HepG2 (cell line): Measurements from ENCODE around the gene ZFAND2B. TPM values are rescaled to one million over a fixed set of nuclear protein-coding genes. Genes with fewer than 3 reads are reported as not detected.

Experiments used
- ARID2 ChIP-seq: sonication (generic); formaldehyde crosslinking; IDR thresholded peaks from 2 replicates; pipeline ENCODE4 v1.8.1; 2022; ENCODE audit warnings: mild to moderate bottlenecking, missing genetic modification reagents, borderline replicate concordance
- ATF1 ChIP-seq: IDR thresholded peaks from 2 replicates; pipeline ENCODE4 v1.6.1; 2016; ENCODE audit warnings: mild to moderate bottlenecking, control low read depth
- MAFK ChIP-seq, 2 experiments: IDR thresholded peaks in 1 of 2; conservative IDR thresholded peaks in 1 of 2; 2 replicates each; pipeline ENCODE4 v1.6.1; 2011; ENCODE audit warnings: improper control_type of control experiment in 2 of 2, low read length in 2 of 2
- MIER2 ChIP-seq: IDR thresholded peaks from 2 replicates; pipeline ENCODE4 v1.6.1; 2016; ENCODE audit warnings: missing biosample characterization, missing genetic modification reagents
- NCOR1 ChIP-seq: fragments of 200-600 bp; sonication (generic); IDR thresholded peaks from 2 replicates; pipeline ENCODE4 v1.7.0; 2017; ENCODE audit warnings: antibody characterized with exemption, low read length, borderline replicate concordance
- NFIC ChIP-seq: IDR thresholded peaks from 2 replicates; pipeline ENCODE4 v1.6.1; 2012; ENCODE audit warnings: mild to moderate bottlenecking, low read length, inconsistent platforms
- NR2F6 ChIP-seq, 2 experiments: IDR thresholded peaks; 2 replicates each; pipeline ENCODE4 v1.6.1; 2016; ENCODE audit warnings: antibody characterized with exemption in 1 of 2, mild to moderate bottlenecking in 1 of 2
- NR3C1 ChIP-seq: sonication (generic); formaldehyde crosslinking; IDR thresholded peaks from 2 replicates; pipeline ENCODE4 v1.4.0; 2020; ENCODE audit warnings: missing genetic modification reagents
- REXO4 ChIP-seq: sonication (generic); formaldehyde crosslinking; IDR thresholded peaks from 2 replicates; pipeline ENCODE4 v1.8.0; 2022; ENCODE audit warnings: missing genetic modification reagents, mild to moderate bottlenecking, borderline replicate concordance
- RFXANK ChIP-seq: IDR thresholded peaks from 2 replicates; pipeline ENCODE4 v1.6.1; 2016
- SMC3 ChIP-seq: IDR thresholded peaks from 2 replicates; pipeline ENCODE4 v1.6.1; 2011; ENCODE audit warnings: low read length, improper control_type of control experiment
- SP5 ChIP-seq: IDR thresholded peaks from 2 replicates; pipeline ENCODE4 v1.6.1; 2016; ENCODE audit warnings: low read depth, borderline replicate concordance
- ZNF124 ChIP-seq: sonication (generic); formaldehyde crosslinking; IDR thresholded peaks from 2 replicates; pipeline ENCODE4 v1.4.0; 2020; ENCODE audit warnings: missing genetic modification reagents
- ZNF326 ChIP-seq: sonication (generic); formaldehyde crosslinking; IDR thresholded peaks from 2 replicates; pipeline ENCODE4 v1.4.0; 2020; ENCODE audit warnings: missing genetic modification reagents, borderline replicate concordance
- ZNF562 ChIP-seq: sonication (generic); formaldehyde crosslinking; IDR thresholded peaks from 2 replicates; pipeline ENCODE4 v1.8.0; 2022; ENCODE audit warnings: missing genetic modification reagents, borderline replicate concordance
- polyA plus RNA-seq, 8 experiments: library from polyadenylated mRNA; depleted of rRNA in 3 of 8; stranded (reverse) in 7 of 8; unstranded in 1 of 8; fragments of >200 nt; fragmentation: Illumina TruSeq in 4 of 8; extraction: Trizol in 4 of 8; gene quantifications; 2 replicates each; pipeline versions ENCODE4 v1.2.1 to v1.2.3, GENCODE V29; 2011 to 2016; ENCODE audit warnings: low read depth in 4 of 8, missing spikeins in 1 of 8, mixed read lengths in 1 of 8; ENCODE audit not compliant: insufficient read depth in 1 of 8
- total RNA-seq, 5 experiments: library from RNA; depleted of rRNA; stranded (reverse); fragments of >200 nt; fragmentation: Illumina TruSeq; extraction: Trizol; gene quantifications; 2 replicates each; pipeline ENCODE4 v1.2.3, GENCODE V29; 2016; ENCODE audit warnings: low read depth in 1 of 5
- TF ChIP-seq, protein P1 (sequence below): sonication (generic); formaldehyde crosslinking; IDR thresholded peaks from 2 replicates; pipeline ENCODE4 v1.4.0; 2020; ENCODE audit warnings: mild to moderate bottlenecking, missing genetic modification reagents
- TF ChIP-seq, protein P2 (sequence below): sonication (generic); formaldehyde crosslinking; IDR thresholded peaks from 2 replicates; pipeline ENCODE4 v1.4.0; 2020; ENCODE audit warnings: low read depth, mild to moderate bottlenecking, missing genetic modification reagents
- TF ChIP-seq, protein P3 (sequence below): IDR thresholded peaks from 2 replicates; pipeline ENCODE4 v1.6.1; 2016; ENCODE audit warnings: low read depth, control low read depth
- TF ChIP-seq, protein P4 (sequence below): IDR thresholded peaks from 2 replicates; pipeline ENCODE4 v1.6.1; 2016; ENCODE audit warnings: low read depth, missing genetic modification reagents, missing compliant biosample characterization
- TF ChIP-seq, protein P5 (sequence below): sonication (generic); formaldehyde crosslinking; IDR thresholded peaks from 2 replicates; pipeline ENCODE4 v1.8.0; 2023; ENCODE audit warnings: mild to moderate bottlenecking, missing genetic modification reagents

ZFAND2B gene
- total and polyA plus RNA-seq, 2 of the 13 experiments (the other 11 are each of a cell fraction or from before 2014, with no cell fraction given) = 53.3 to 115 TPM

DNA sequence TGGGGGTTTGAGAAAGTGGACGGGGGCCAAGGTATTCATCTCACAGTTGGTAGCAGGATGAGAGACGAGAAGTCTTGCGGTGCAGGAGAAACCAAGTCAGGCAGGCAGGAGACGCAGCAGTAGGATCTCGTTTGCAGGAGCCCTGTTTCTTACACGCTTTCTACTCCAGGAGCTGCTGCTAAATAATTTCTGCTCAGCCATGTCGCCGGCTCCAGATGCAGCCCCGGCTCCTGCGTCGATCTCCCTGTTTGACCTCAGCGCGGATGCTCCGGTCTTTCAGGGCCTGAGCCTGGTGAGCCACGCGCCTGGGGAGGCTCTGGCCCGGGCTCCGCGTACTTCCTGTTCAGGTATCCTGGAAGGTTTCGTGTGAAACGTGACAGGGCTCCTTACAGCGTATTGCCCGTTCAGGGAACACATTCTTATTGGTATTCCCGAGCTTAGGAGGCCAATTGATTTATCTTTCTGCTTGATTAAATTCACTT lies 23.5 kb downstream of the ZFAND2B start (continued):
- TF ChIP-seq, protein P1, sequence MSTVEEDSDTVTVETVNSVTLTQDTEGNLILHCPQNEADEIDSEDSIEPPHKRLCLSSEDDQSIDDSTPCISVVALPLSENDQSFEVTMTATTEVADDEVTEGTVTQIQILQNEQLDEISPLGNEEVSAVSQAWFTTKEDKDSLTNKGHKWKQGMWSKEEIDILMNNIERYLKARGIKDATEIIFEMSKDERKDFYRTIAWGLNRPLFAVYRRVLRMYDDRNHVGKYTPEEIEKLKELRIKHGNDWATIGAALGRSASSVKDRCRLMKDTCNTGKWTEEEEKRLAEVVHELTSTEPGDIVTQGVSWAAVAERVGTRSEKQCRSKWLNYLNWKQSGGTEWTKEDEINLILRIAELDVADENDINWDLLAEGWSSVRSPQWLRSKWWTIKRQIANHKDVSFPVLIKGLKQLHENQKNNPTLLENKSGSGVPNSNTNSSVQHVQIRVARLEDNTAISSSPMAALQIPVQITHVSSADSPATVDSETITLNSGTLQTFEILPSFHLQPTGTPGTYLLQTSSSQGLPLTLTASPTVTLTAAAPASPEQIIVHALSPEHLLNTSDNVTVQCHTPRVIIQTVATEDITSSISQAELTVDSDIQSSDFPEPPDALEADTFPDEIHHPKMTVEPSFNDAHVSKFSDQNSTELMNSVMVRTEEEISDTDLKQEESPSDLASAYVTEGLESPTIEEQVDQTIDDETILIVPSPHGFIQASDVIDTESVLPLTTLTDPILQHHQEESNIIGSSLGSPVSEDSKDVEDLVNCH = no peak
- TF ChIP-seq MAFK (conservative IDR thresholded peaks at IDR 0.05 in 1 of 2, IDR thresholded peaks at IDR 0.05 in 1 of 2; ENCODE audit: low read length in 2 of 2) (no peak), ZNF326 (CRISPR knock-in tag) (no peak), REXO4 (no peak), NFIC (no peak), NR3C1 (CRISPR knock-in tag) (0 out of 2 replicates have a peak, but pooled peaks have one; percentile 10), ZNF124 (CRISPR knock-in tag) (no peak), ZNF562 (CRISPR knock-in tag) (no peak), SP5 (CRISPR knock-in tag) (no peak), NCOR1 (no peak), RFXANK (CRISPR knock-in tag) (no peak), ATF1 (CRISPR knock-in tag) (0 out of 2 replicates have a peak, but pooled peaks have one; percentile 1), MIER2 (CRISPR knock-in tag) (no peak), NR2F6 (IDR thresholded peaks at IDR 0.05) (no peak), NR2F6 (CRISPR knock-in tag; IDR thresholded peaks at IDR 0.05) (no peak), ARID2 (CRISPR knock-in tag) (no peak; the same call in 1 of the 2 replicates), SMC3 (no peak)
- TF ChIP-seq, protein P2, sequence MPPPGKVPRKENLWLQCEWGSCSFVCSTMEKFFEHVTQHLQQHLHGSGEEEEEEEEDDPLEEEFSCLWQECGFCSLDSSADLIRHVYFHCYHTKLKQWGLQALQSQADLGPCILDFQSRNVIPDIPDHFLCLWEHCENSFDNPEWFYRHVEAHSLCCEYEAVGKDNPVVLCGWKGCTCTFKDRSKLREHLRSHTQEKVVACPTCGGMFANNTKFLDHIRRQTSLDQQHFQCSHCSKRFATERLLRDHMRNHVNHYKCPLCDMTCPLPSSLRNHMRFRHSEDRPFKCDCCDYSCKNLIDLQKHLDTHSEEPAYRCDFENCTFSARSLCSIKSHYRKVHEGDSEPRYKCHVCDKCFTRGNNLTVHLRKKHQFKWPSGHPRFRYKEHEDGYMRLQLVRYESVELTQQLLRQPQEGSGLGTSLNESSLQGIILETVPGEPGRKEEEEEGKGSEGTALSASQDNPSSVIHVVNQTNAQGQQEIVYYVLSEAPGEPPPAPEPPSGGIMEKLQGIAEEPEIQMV (CRISPR knock-in tag) = no peak
- TF ChIP-seq, protein P3, sequence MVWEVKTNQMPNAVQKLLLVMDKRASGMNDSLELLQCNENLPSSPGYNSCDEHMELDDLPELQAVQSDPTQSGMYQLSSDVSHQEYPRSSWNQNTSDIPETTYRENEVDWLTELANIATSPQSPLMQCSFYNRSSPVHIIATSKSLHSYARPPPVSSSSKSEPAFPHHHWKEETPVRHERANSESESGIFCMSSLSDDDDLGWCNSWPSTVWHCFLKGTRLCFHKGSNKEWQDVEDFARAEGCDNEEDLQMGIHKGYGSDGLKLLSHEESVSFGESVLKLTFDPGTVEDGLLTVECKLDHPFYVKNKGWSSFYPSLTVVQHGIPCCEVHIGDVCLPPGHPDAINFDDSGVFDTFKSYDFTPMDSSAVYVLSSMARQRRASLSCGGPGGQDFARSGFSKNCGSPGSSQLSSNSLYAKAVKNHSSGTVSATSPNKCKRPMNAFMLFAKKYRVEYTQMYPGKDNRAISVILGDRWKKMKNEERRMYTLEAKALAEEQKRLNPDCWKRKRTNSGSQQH (CRISPR knock-in tag) = no peak; the same call in 1 of the 2 replicates
- TF ChIP-seq, protein P4, sequence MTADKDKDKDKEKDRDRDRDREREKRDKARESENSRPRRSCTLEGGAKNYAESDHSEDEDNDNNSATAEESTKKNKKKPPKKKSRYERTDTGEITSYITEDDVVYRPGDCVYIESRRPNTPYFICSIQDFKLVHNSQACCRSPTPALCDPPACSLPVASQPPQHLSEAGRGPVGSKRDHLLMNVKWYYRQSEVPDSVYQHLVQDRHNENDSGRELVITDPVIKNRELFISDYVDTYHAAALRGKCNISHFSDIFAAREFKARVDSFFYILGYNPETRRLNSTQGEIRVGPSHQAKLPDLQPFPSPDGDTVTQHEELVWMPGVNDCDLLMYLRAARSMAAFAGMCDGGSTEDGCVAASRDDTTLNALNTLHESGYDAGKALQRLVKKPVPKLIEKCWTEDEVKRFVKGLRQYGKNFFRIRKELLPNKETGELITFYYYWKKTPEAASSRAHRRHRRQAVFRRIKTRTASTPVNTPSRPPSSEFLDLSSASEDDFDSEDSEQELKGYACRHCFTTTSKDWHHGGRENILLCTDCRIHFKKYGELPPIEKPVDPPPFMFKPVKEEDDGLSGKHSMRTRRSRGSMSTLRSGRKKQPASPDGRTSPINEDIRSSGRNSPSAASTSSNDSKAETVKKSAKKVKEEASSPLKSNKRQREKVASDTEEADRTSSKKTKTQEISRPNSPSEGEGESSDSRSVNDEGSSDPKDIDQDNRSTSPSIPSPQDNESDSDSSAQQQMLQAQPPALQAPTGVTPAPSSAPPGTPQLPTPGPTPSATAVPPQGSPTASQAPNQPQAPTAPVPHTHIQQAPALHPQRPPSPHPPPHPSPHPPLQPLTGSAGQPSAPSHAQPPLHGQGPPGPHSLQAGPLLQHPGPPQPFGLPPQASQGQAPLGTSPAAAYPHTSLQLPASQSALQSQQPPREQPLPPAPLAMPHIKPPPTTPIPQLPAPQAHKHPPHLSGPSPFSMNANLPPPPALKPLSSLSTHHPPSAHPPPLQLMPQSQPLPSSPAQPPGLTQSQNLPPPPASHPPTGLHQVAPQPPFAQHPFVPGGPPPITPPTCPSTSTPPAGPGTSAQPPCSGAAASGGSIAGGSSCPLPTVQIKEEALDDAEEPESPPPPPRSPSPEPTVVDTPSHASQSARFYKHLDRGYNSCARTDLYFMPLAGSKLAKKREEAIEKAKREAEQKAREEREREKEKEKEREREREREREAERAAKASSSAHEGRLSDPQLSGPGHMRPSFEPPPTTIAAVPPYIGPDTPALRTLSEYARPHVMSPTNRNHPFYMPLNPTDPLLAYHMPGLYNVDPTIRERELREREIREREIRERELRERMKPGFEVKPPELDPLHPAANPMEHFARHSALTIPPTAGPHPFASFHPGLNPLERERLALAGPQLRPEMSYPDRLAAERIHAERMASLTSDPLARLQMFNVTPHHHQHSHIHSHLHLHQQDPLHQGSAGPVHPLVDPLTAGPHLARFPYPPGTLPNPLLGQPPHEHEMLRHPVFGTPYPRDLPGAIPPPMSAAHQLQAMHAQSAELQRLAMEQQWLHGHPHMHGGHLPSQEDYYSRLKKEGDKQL (CRISPR knock-in tag) = no peak
- TF ChIP-seq, protein P5, sequence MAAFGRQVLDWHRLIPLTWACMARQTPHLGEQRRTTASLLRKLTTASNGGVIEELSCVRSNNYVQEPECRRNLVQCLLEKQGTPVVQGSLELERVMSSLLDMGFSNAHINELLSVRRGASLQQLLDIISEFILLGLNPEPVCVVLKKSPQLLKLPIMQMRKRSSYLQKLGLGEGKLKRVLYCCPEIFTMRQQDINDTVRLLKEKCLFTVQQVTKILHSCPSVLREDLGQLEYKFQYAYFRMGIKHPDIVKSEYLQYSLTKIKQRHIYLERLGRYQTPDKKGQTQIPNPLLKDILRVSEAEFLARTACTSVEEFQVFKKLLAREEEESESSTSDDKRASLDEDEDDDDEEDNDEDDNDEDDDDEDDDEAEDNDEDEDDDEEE (CRISPR knock-in tag) = no peak
